HG03442 (cell line): ENCODE measurements around the gene SPTBN5.

Source experiments
- ATAC-seq: cut with Tn5 transposase; IDR thresholded peaks from one replicate; pipeline ENCODE4 v1.9.1; 2021; ENCODE audit warnings: mild to moderate bottlenecking, moderate library complexity; ENCODE audit not compliant: unreplicated experiment

SPTBN5 gene

GRCh38 chr15:41809526-41810220, 84.2 kb downstream of the SPTBN5 start:
- no peak for ATAC-seq

GRCh38 chr15:41809121-41809520, 84.7 kb downstream of the SPTBN5 start:
- ATAC-seq, result no peak

- no peak for ATAC-seq
These were observed 87.3 kb downstream of the SPTBN5 start for GRCh38 chr15:41806291-41807181.

GRCh38 chr15:41805711-41806110, 88.1 kb downstream of the SPTBN5 start:
- no peak for ATAC-seq

- no peak for ATAC-seq
These were observed 88.8 kb downstream of the SPTBN5 start for GRCh38 chr15:41804916-41805666.

- ATAC-seq, result no peak
These were observed 89.5 kb downstream of the SPTBN5 start for GRCh38 chr15:41804361-41804760.

- ATAC-seq, result no peak
These were observed 91.9 kb downstream of the SPTBN5 start for GRCh38 chr15:41801850-41802455.

GRCh38 chr15:41801185-41801584, 92.7 kb downstream of the SPTBN5 start:
- no peak for ATAC-seq

GRCh38 chr15:41799488-41799805, 94.4 kb downstream of the SPTBN5 start:
- ATAC-seq, result no peak

- no peak for ATAC-seq
These were observed 95.0 kb downstream of the SPTBN5 start for GRCh38 chr15:41798607-41799487.
